Right cardiac atrium (tissue), 5 donors: ENCODE measurements around the gene BTBD17. TPM values are rescaled to one million over a fixed set of nuclear protein-coding genes. Genes with fewer than 3 reads are reported as not detected.
A peak's percentile ranks its signal among the peaks of the same experiment; 100 is the strongest.
"Not testable (repeated sequence)": the region's sequence is repeated elsewhere in the genome, so short reads cannot be mapped to it uniquely, and the experiment has no call there.

Experiments used
- ATAC-seq, 2 donors: fragments of 200-7000 bp; cut with Tn5 transposase; one replicate each; pipeline versions ENCODE4 v1.8.0 to v1.9.1; 2020; ENCODE audit warnings: moderate library complexity in 2 of 2, mild to moderate bottlenecking in 1 of 2
- DNase-seq, 3 donors: peaks; one replicate each; pipeline ENCODE4 v3.0.0-alpha.2; 2020
- H3K27ac ChIP-seq: one replicate; pipeline ENCODE4 v1.5.1; 2013; ENCODE audit warnings: mild to moderate bottlenecking, low read length, control low read depth, moderate library complexity
- H3K27me3 ChIP-seq: one replicate; pipeline ENCODE4 v1.6.1; 2013; ENCODE audit not compliant: control insufficient read depth, insufficient read depth
- H3K4me1 ChIP-seq: one replicate; pipeline ENCODE4 v1.6.1; 2013; ENCODE audit warnings: low read length; ENCODE audit not compliant: control insufficient read depth, insufficient read depth
- H3K4me3 ChIP-seq: one replicate; pipeline ENCODE4 v1.5.1; 2013; ENCODE audit warnings: low read length, control low read depth
- H3K9me3 ChIP-seq: one replicate; pipeline ENCODE4 v1.6.1; 2013; ENCODE audit warnings: low read length; ENCODE audit not compliant: control insufficient read depth
- WGBS: extraction: QIAGEN DNeasy Blood & Tissue Kit; methylation state at CpG from one replicate; pipeline ENCODE4 v1.1.7; 2013; 5-methylcytosine and 5-hydroxymethylcytosine counted together
- intact Hi-C, 4 donors: fragments of 100-400 bp; cut with DNase I; formaldehyde crosslinking; loops; one replicate each; pipeline versions ENCODE4 v1.11.0 to v1.14.0; 2022 to 2023
- long read RNA-seq, 4 donors: library from polyadenylated mRNA; unstranded; transcript quantifications; one replicate each; pipeline ENCODE4 v2.0.0, GENCODE V29; 2020 to 2021
- polyA plus RNA-seq: library from polyadenylated mRNA; stranded (reverse); fragments of 200-250 nt; gene quantifications from one replicate; pipeline ENCODE4 v1.2.3, GENCODE V29; 2013
- total RNA-seq, 4 donors: library from RNA; stranded (reverse); fragmentation: NEBNext Ultra II Directional; extraction: Animal tissue kit (Norgen Biotek cat#: 25700); gene quantifications; one replicate each; pipeline ENCODE4 v1.2.1, GENCODE V29; 2021
- donor health status: healthy with polysubstance abuse.
- donor health status: DM: no; HTN: yes; CAD: no.
- donor health status: DM: no; HTN: no; CAD: no.
- donor health status: DM: no; HTN: yes; CAD: no; lungs with severe emphysema.
- donor health status: DM: yes; HTN: yes; CAD: no.

The BTBD17 gene
- total RNA-seq (not detected), polyA plus RNA-seq (not detected)
- long read RNA-seq, donor 1: 0 reads
- long read RNA-seq, donor 2: 0 reads
- long read RNA-seq, donor 3: 0 reads
- long read RNA-seq, donor 4: 0 reads

- intact Hi-C loops: loop anchor here (2.0 to 10.0 kb wide), 3 partner anchors 59 to 147 kb away; partner anchors contain the start of gene TTYH2 (in 2 of the 4)
- Histone ChIP-seq H3K27me3 (no peaks in the 10 kb centered on the region), H3K4me1 (no peaks in the 10 kb centered on the region), H3K9me3 (no peaks in the 10 kb centered on the region), H3K27ac (no peak within 1 kb of the TSS), H3K4me3 (no peak within 1 kb of the TSS)
- DNase-seq (peak; percentile 58 to 88 (median 85)), ATAC-seq (peak; percentile 80 to 85)
- 22% methylated on average over 28 of the region's 28 CpGs for WGBS
Measured at GRCh38 chr17:74361230-74362068, at the start of gene BTBD17. Gene BTBD17 (minus strand): TSS chr17:74361868. CDS start chr17:74361819, 49 bp downstream.

DNA sequence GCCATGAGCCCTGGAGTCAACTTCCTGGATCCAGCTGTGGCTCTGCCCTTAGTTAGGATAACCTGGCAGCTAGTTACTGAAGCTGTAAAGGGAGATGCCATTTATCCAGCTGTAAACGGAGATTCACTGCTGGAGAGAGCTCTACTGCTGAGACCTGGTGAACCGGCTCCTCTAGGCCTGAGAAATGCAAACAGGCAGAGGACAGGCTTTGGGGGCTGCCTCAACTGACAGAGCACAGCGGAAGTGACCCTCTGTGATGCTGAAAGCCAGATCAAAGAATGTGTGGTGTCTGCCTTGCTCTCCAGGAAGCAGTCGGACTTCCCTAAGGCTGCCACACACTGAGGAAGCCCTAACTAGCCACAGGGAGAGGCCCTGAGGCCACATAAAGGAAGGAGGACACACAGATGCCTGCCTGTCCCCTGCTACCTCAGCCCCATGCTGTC, 48.4 kb upstream of the BTBD17 start:
- DNase-seq (no peak), ATAC-seq (no peak)
- intact Hi-C loops: no loop called here
- Histone ChIP-seq H3K4me1 (no peaks in the 10 kb centered on the region), H3K27me3 (no peaks in the 10 kb centered on the region), H3K27ac (no peak overlapping the region), H3K9me3 (no peaks in the 10 kb centered on the region), H3K4me3 (no peak overlapping the region)
- WGBS: 82% methylated on average over 4 of the region's 4 CpGs

DNA sequence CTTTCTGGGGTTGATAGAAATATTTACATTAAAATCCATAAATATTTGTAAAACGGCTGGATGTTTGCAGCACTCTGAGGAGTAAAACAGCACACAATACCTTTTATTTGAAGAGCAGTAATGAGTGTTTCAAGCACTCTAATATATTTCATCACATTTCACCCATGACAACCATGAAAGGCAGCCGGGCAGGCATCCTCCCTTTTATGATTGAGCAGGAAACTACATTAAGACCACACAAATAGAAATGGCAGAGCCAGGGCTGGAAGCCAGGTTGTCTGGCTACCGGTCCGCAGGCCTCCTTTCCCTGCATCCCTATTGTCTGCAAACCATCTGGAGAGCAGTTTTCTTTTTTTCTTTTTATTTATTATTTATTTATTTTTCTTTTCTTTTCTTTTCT, 47.1 kb upstream of the BTBD17 start:
- DNase-seq (no peak), ATAC-seq (no peak)
- WGBS: 64% methylated on average over 4 of the region's 4 CpGs
- H3K9me3 ChIP-seq: no peaks in the 10 kb centered on the region
- intact Hi-C loops: no loop called here
- H3K4me3 ChIP-seq: no peak overlapping the region
- H3K4me1 ChIP-seq: no peaks in the 10 kb centered on the region
- H3K27me3 ChIP-seq: no peaks in the 10 kb centered on the region
- H3K27ac ChIP-seq: no peak overlapping the region

- 75% methylated on average over 3 of the region's 3 CpGs for WGBS
- no peaks in the 10 kb centered on the region for H3K4me1 ChIP-seq
- intact Hi-C loops: no loop called here
- ATAC-seq (peak in 1 of 2 donors; percentile 62), DNase-seq (no peak)
- no peak overlapping the region for H3K27ac ChIP-seq
- H3K4me3 ChIP-seq: no peak overlapping the region
- no peaks in the 10 kb centered on the region for H3K27me3 ChIP-seq
- H3K9me3 ChIP-seq: no peaks in the 10 kb centered on the region
Measured at GRCh38 chr17:74408262-74408661, 46.6 kb upstream of the BTBD17 start.

DNA sequence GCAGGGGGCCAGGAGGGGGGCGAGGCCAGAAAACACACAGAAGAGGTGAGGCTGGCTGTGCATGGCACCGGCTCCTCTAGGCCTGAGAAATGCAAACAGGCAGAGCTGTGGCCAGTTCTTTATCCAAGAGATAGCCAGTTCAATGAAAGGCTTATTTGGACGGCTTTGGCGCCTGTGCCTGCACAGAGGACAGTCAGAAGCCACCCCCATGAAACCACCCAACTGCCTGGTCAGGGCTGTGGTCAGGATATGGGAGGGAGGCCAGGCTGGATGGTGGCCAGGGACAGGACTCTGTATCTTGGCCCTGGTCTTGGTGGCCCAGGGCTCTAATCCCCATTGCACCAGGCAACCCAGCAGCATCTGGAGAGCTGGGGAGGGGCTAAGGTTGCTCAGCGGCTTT, 45.7 kb upstream of the BTBD17 start:
- ATAC-seq: peak in 1 of 2 donors; percentile 43
- intact Hi-C loops: no loop called here
- no peak overlapping the region for H3K4me3 ChIP-seq
- H3K27ac ChIP-seq: no peak overlapping the region
- no peaks in the 10 kb centered on the region for H3K9me3 ChIP-seq
- no peaks in the 10 kb centered on the region for H3K4me1 ChIP-seq
- WGBS: 86% methylated on average over 5 of the region's 5 CpGs
- no peaks in the 10 kb centered on the region for H3K27me3 ChIP-seq
- no peak for DNase-seq

DNA sequence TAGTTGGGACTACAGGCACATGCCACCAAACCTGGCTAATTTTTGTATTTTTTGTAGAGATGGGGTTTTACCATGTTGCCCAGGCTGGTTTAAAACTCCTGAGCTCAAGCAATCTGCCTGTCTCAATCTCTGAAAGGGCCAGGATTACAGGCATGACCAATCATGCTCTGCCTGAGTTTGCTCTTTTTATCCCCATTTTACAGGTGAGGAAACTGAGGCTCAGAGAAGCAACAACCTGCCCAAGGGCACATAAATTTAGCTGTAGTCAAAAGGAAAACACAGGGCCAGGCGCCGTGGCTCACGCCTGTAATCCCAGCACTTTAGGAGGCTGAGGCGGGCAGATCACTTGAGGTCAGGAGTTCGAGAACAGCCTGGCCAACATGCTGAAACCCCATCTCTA, 43.6 kb upstream of the BTBD17 start:
- DNase-seq, H3K4me1 ChIP-seq, H3K27me3 ChIP-seq, H3K4me3 ChIP-seq, ATAC-seq, H3K9me3 ChIP-seq, intact Hi-C loops, H3K27ac ChIP-seq: not testable (repeated sequence)
- 94% methylated on average over 5 of the region's 5 CpGs for WGBS

GRCh38 chr17:74404789-74405188, 43.1 kb upstream of the BTBD17 start:
- H3K27ac ChIP-seq: no peak overlapping the region
- intact Hi-C loops: no loop called here
- WGBS: 87% methylated on average over 6 of the region's 6 CpGs
- no peak overlapping the region for H3K4me3 ChIP-seq
- H3K27me3 ChIP-seq: no peaks in the 10 kb centered on the region
- DNase-seq (no peak), ATAC-seq (no peak)
- H3K9me3 ChIP-seq: no peaks in the 10 kb centered on the region
- H3K4me1 ChIP-seq: no peaks in the 10 kb centered on the region

- ATAC-seq (peak in 1 of 2 donors; percentile 14), DNase-seq (no peak)
- Histone ChIP-seq H3K27ac (no peak overlapping the region), H3K4me1 (no peaks in the 10 kb centered on the region), H3K27me3 (no peaks in the 10 kb centered on the region), H3K4me3 (no peak overlapping the region), H3K9me3 (no peaks in the 10 kb centered on the region)
- intact Hi-C loops: no loop called here
- 47% methylated on average over 7 of the region's 7 CpGs for WGBS
Measured at GRCh38 chr17:74404218-74404617, 42.5 kb upstream of the BTBD17 start.

DNA sequence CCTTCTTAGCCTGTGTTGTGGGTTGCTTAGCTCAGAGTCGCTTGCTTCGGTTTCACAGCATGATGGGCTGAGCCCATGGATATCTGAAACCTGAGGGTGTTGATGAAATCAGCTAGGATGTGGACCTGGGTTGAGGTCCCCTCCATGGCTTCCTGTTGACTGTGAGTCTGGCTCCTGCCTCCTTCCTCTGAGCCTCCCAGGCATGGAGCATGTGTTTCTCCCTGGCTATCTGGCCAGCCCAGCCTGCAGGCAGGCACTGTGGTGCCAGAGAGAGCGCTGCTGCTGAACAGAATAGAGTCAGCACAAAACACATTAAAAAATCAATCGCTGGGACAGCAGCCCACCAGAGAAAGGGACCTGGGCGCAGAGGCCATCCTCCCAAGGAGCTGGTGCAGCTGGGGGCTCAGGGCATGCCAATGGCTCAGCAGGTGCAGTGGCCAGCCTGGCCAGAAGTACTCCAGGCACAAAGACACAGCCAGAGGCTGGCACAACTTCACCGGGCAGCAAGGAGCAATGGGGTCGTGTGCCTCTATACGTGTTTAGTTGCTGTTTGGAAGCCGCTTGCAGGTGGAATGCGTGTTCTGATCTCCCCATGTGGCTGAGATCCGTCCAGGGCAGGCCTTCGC, 42.0 kb upstream of the BTBD17 start:
- DNase-seq: no peak
- H3K27me3 ChIP-seq: no peaks in the 10 kb centered on the region
- no peaks in the 10 kb centered on the region for H3K4me1 ChIP-seq
- H3K4me3 ChIP-seq: no peak overlapping the region
- no peaks in the 10 kb centered on the region for H3K9me3 ChIP-seq
- ATAC-seq: no peak
- H3K27ac ChIP-seq: no peak overlapping the region
- whole genome bisulfite sequencing: 70% methylated on average over 12 of the region's 12 CpGs
- intact Hi-C loops: no loop called here

GRCh38 chr17:74402048-74402447, 40.4 kb upstream of the BTBD17 start:
- H3K27me3 ChIP-seq: no peaks in the 10 kb centered on the region
- H3K9me3 ChIP-seq: no peaks in the 10 kb centered on the region
- WGBS: 87% methylated on average over 7 of the region's 7 CpGs
- no peaks in the 10 kb centered on the region for H3K4me1 ChIP-seq
- H3K27ac ChIP-seq: no peak overlapping the region
- intact Hi-C loops: no loop called here
- no peak overlapping the region for H3K4me3 ChIP-seq
- DNase-seq (no peak), ATAC-seq (no peak)

- H3K9me3 ChIP-seq: no peaks in the 10 kb centered on the region
- intact Hi-C loops: no loop called here
- ATAC-seq (no peak), DNase-seq (no peak)
- 93% methylated on average over 4 of the region's 4 CpGs for WGBS
- H3K27me3 ChIP-seq: no peaks in the 10 kb centered on the region
- H3K4me1 ChIP-seq: no peaks in the 10 kb centered on the region
- no peak overlapping the region for H3K4me3 ChIP-seq
- no peak overlapping the region for H3K27ac ChIP-seq
Measured at GRCh38 chr17:74396567-74396966, 34.9 kb upstream of the BTBD17 start.
